Activated CD4-positive, alpha-beta T cell treated with anti-CD3 and anti-CD28 coated beads for 36 hours (primary cell): ENCODE data around the gene ARF6. TPM values are rescaled to one million over a fixed set of nuclear protein-coding genes. Genes with fewer than 3 reads are reported as not detected.

Experiments
- ATAC-seq: fragments of 200-7000 bp; cut with Tn5 transposase; one replicate; pipeline ENCODE4 v1.10.0; 2021; ENCODE audit warnings: mild to moderate bottlenecking, moderate library complexity
- CTCF ChIA-PET: fragments of 350-600 bp; sonication (Branson Sonifier 250); formaldehyde crosslinking; loops from one replicate; lab custom pipeline; 2021; ENCODE audit warnings: antibody characterized with exemption; lab: Charles Lee
- POLR2A ChIA-PET: fragments of 350-600 bp; sonication (Branson Sonifier 250); formaldehyde crosslinking; loops from one replicate; lab custom pipeline; 2021; ENCODE audit warnings: antibody characterized with exemption, inconsistent platforms; lab: Charles Lee
- DNase-seq: peaks from one replicate; pipeline ENCODE4 v3.0.0-alpha.2; 2020
- H3K27ac Mint-ChIP-seq: one replicate; pipeline ENCODE4 v1.8.0; 2021; ENCODE audit warnings: mixed read lengths
- H3K27me3 Mint-ChIP-seq: one replicate; pipeline ENCODE4 v1.8.0; 2021; ENCODE audit warnings: mixed read lengths
- H3K36me3 Mint-ChIP-seq: one replicate; pipeline ENCODE4 v1.8.0; 2021; ENCODE audit warnings: low read depth, mixed read lengths
- H3K4me1 Mint-ChIP-seq: one replicate; pipeline ENCODE4 v1.8.0; 2021; ENCODE audit warnings: mixed read lengths
- H3K4me3 Mint-ChIP-seq: one replicate; pipeline ENCODE4 v1.8.0; 2021; ENCODE audit warnings: mild to moderate bottlenecking, moderate library complexity, mixed read lengths
- H3K9me3 Mint-ChIP-seq: one replicate; pipeline ENCODE4 v1.8.0; 2021; ENCODE audit warnings: low read depth, mixed read lengths
- intact Hi-C, 2 experiments: fragments of 100-400 bp; cut with DNase I in 1 of 2; cut with micrococcal nuclease in 1 of 2; formaldehyde crosslinking; loops; one replicate each; pipeline versions ENCODE4 v1.14.2 to v1.15.1; 2022 to 2024; cut with DNase I, micrococcal nuclease
- total RNA-seq, 2 experiments: library from RNA; stranded (reverse); gene quantifications; one replicate each; pipeline ENCODE4 v1.2.3, GENCODE V29; 2021

ARF6 gene
- 100 to 1,000 TPM; 172 to 181 TPM for total RNA-seq

DNA sequence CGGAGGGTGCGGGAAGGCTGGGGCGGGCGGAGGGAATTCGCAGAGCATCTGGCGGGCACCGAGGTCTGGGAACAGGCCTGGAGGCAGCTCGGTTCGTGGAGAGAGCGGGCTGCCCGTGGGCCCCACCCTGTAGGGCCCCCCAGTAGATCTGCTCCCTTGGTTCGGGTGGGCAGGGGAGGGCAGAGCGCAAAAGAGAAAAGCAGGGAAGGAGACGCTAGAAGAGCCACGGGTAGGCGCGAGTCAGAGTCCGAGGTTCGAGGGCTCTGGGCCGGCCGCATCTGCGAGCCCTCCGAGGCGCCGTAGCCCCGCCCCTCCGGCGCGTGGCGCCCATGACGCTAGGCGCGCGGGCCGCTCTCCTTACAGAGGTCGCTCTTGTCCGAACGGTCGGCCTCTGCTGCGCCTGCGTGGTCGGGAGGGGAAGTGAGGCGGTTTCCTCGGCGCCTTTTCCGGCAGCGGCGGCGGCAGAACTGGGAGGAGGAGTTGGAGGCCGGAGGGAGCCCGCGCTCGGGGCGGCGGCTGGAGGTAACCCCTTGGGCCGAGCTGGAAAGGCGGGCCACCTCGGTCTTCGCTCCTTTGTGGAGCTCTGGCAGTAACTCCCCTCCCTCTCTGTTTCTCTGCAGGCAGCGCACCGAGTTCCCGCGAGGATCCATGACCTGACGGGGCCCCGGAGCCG, at the start of gene ARF6:
TSS of gene ARF6 (plus strand) at position 447 of the 673 bp plus-strand sequence. CDS start 655 bp downstream, outside the sequence.
- ChIA-PET CTCF (interaction anchor here (0.6 to 3.3 kb wide), 12 partner anchors 12 to 212 kb away, joined by 3 to 19 read pairs (median 3); partner anchors contain the start of gene NEMF), POLR2A (interaction anchor here (0.7 to 1.5 kb wide), 7 partner anchors 25 to 189 kb away, joined by 3 to 9 read pairs (median 5); no protein-coding TSS in a partner anchor)
- no peaks in the 10 kb centered on the region for H3K9me3 Mint-ChIP-seq
- H3K4me1 Mint-ChIP-seq = peaks cover 16% of the 10 kb centered on the region
- peaks cover 53% of the 10 kb centered on the region for H3K36me3 Mint-ChIP-seq
- no peaks in the 10 kb centered on the region for H3K27me3 Mint-ChIP-seq
- intact Hi-C loops = loop anchor here (1.0 to 5.0 kb wide), 12 partner anchors 13 to 420 kb away; partner anchors contain the start of genes MGAT2 (in 2 of the 2), RPL36AL (in 2 of the 2), DMAC2L (in 1 of the 2) and KLHDC2 (in 1 of the 2)
- peak within 1 kb of the TSS; percentile 98 for H3K27ac Mint-ChIP-seq
- H3K4me3 Mint-ChIP-seq = peak within 1 kb of the TSS; percentile 91
- peak; percentile 98 for DNase-seq
- ATAC-seq = peak; percentile 76

- ChIA-PET CTCF (interaction anchor here (0.8 to 6.4 kb wide), 6 partner anchors 14 to 279 kb away, joined by 3 to 158 read pairs (median 3); no protein-coding TSS in a partner anchor), POLR2A (interaction anchor here (0.5 to 0.6 kb wide), 2 partner anchors 117 to 231 kb away, joined by 4 read pairs; no protein-coding TSS in a partner anchor)
- Mint-ChIP-seq H3K4me3 (no peak overlapping the region), H3K4me1 (peaks cover 39% of the 10 kb centered on the region), H3K27me3 (no peaks in the 10 kb centered on the region), H3K27ac (peak overlapping the region; percentile 27), H3K36me3 (peaks cover 36% of the 10 kb centered on the region), H3K9me3 (no peaks in the 10 kb centered on the region)
- DNase-seq = no peak
- intact Hi-C loops = no loop called here
- no peak for ATAC-seq
These were observed 43.6 kb upstream of the ARF6 start for GRCh38 chr14:49849213-49849847.

DNA sequence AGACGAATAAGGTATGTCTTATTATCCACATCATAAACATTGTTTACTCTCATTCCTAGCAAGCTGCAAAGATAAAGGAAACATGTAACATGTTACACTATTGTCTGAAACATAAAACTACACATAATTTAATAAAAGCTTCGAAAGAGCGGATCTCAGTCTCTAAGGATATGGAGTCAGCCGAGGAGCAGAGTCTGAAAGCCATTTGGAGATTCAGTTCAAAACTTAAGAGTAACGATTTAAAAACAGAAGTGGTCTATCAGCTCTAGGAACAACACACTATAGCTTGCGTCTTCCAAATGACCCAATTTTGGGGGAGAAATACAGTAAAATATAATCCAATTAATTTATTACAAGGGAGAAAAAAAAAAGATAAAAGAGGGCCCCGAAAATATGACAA, 41.1 kb upstream of the ARF6 start:
- no peak for ATAC-seq
- Mint-ChIP-seq H3K9me3 (no peaks in the 10 kb centered on the region), H3K4me3 (peak overlapping the region; percentile 97), H3K4me1 (peaks cover 38% of the 10 kb centered on the region), H3K27me3 (no peaks in the 10 kb centered on the region), H3K36me3 (peaks cover 22% of the 10 kb centered on the region), H3K27ac (peak overlapping the region; percentile 98)
- POLR2A ChIA-PET = interaction anchor here (0.6 to 2.1 kb wide), 18 partner anchors 10 to 712 kb away, joined by 3 to 30 read pairs (median 5); partner anchors contain the start of genes DMAC2L, DNAAF2, KLHDC2 and L2HGDH
- CTCF ChIA-PET = interaction anchor here (0.5 to 6.4 kb wide), 46 partner anchors 8 to 469 kb away, joined by 3 to 158 read pairs (median 4); partner anchors contain the start of genes KLHDC2, MGAT2 and RPL36AL
- intact Hi-C loops = loop anchor here (1.0 to 5.0 kb wide), 8 partner anchors 85 to 680 kb away; partner anchors contain the start of genes DMAC2L (in 1 of the 2), DNAAF2 (in 1 of the 2), KLHDC2 (in 1 of the 2) and L2HGDH (in 1 of the 2)
- DNase-seq = no peak

DNA sequence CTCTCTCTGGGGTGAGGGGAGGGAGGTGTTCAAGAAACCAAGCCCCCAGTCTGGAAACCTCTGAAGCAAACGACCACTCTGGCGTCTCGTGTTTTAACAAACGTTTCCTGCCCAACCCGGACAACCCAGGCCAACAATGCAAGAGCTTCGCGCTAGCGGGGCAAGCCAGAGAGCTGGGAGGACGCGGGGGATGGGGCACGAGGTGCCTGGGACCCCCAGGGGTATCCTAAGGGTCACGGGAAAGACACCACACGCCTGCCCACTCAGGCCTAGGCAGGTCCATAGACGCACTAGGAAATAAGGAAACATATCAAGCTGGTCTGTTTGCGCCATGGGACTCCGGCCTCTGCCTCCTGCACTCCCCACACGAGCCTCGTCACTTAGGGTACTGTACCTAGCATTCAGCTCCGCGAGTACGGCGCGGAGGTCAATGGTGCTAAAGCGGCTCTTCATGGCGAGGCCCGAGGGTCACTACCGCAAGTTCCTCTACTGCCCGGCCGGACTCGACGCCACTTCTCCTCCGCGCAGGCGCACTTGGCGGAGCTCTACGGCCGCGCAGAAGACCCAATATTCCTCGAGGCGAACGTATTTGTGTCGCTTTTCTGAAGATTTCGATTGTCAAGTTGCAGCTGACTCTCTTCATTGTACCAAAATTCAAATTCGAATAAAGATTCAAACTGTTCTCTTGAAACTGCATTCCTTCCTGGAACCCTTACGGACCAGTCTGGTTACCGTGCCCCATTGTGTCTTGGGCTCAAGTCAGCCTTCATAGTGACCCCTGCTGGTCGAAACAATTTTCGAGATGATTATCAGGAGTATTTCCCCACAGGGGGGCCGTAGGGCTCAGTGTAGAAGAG, 40.4 kb upstream of the ARF6 start, which contains the start of gene NEMF:
TSS of gene NEMF (minus strand) at position 488 of the 857 bp plus-strand sequence. CDS start at position 453, 35 bp downstream.
- ATAC-seq (peak; percentile 79), DNase-seq (peak; percentile 86)
- ChIA-PET CTCF (interaction anchor here (0.5 to 6.4 kb wide), 60 partner anchors 9 to 475 kb away, joined by 3 to 158 read pairs (median 4); partner anchors contain the start of genes ARF6, KLHDC2, MGAT2 and POLE2), POLR2A (interaction anchor here (0.5 to 2.1 kb wide), 21 partner anchors 9 to 712 kb away, joined by 3 to 30 read pairs (median 5); partner anchors contain the start of genes DMAC2L, DNAAF2, KLHDC2 and L2HGDH)
- intact Hi-C loops = loop anchor here (1.0 to 5.0 kb wide), 12 partner anchors 10 to 680 kb away; partner anchors contain the start of genes MAP4K5 (in 2 of the 2), DMAC2L (in 1 of the 2), DNAAF2 (in 1 of the 2) and KLHDC2 (in 1 of the 2)
- H3K4me3 Mint-ChIP-seq = peak within 1 kb of the TSS; percentile 97
- H3K9me3 Mint-ChIP-seq = no peaks in the 10 kb centered on the region
- H3K36me3 Mint-ChIP-seq = peaks cover 22% of the 10 kb centered on the region
- no peaks in the 10 kb centered on the region for H3K27me3 Mint-ChIP-seq
- H3K4me1 Mint-ChIP-seq = peaks cover 39% of the 10 kb centered on the region
- peak within 1 kb of the TSS; percentile 98 for H3K27ac Mint-ChIP-seq

DNA sequence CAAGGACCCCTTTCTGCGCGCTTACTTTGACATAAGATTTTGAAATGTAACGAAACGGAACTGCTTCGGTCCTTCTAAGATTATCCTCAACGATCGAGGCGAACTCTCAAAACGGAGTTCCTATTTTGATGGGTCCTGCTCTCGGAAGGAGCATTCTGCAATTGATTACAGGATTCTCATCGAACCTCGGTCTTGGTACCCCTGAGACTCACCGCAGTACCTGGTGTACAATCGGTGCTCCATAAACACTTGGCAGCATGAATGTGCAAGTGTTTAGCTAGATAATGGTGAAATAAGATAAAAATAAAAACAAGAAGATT, 39.8 kb upstream of the ARF6 start:
- POLR2A ChIA-PET = interaction anchor here (0.6 to 2.1 kb wide), 6 partner anchors 9 to 621 kb away, joined by 3 to 30 read pairs (median 6); partner anchors contain the start of genes DNAAF2 and KLHDC2
- ATAC-seq = peak; percentile 8
- Mint-ChIP-seq H3K27ac (peak overlapping the region; percentile 98), H3K4me3 (peak overlapping the region; percentile 97), H3K4me1 (peaks cover 42% of the 10 kb centered on the region), H3K36me3 (peaks cover 20% of the 10 kb centered on the region), H3K9me3 (no peaks in the 10 kb centered on the region), H3K27me3 (no peaks in the 10 kb centered on the region)
- CTCF ChIA-PET = interaction anchor here (0.7 to 6.4 kb wide), 34 partner anchors 10 to 475 kb away, joined by 3 to 158 read pairs (median 4); partner anchors contain the start of genes ARF6, KLHDC2, MGAT2 and RPL36AL
- DNase-seq = no peak
- intact Hi-C loops = loop anchor here (1.0 to 5.0 kb wide), 10 partner anchors 9 to 679 kb away; partner anchors contain the start of genes MAP4K5 (in 2 of the 2), DMAC2L (in 1 of the 2), DNAAF2 (in 1 of the 2) and KLHDC2 (in 1 of the 2)

- peak overlapping the region; percentile 97 for H3K4me3 Mint-ChIP-seq
- POLR2A ChIA-PET = interaction anchor here (0.6 to 1.0 kb wide), 2 partner anchors 15 to 620 kb away, joined by 3 read pairs; no protein-coding TSS in a partner anchor
These were observed 39.1 kb upstream of the ARF6 start for GRCh38 chr14:49853572-49854375.

GRCh38 chr14:49857427-49858003, 35.4 kb upstream of the ARF6 start:
- DNase-seq (no peak), ATAC-seq (no peak)
- Mint-ChIP-seq H3K4me1 (peaks cover 32% of the 10 kb centered on the region), H3K36me3 (no peaks in the 10 kb centered on the region), H3K27ac (peak overlapping the region; percentile 65), H3K27me3 (no peaks in the 10 kb centered on the region), H3K9me3 (no peaks in the 10 kb centered on the region), H3K4me3 (no peak overlapping the region)
- ChIA-PET POLR2A (no interaction called here), CTCF (interaction anchor here (0.9 to 9.8 kb wide), 7 partner anchors 8 to 257 kb away, joined by 3 to 80 read pairs (median 4); no protein-coding TSS in a partner anchor)
- intact Hi-C loops = no loop called here

More at GRCh38 chr14:49853572-49854375, 39.1 kb upstream of the ARF6 start:
- CTCF ChIA-PET = interaction anchor here (0.6 to 6.4 kb wide), 20 partner anchors 9 to 474 kb away, joined by 3 to 158 read pairs (median 4); partner anchors contain the start of genes MGAT2 and RPL36AL
- peak; percentile 66 for ATAC-seq
- H3K27ac Mint-ChIP-seq = peak overlapping the region; percentile 98
- DNase-seq = peak; percentile 84
- H3K36me3 Mint-ChIP-seq = peaks cover 20% of the 10 kb centered on the region
- peaks cover 47% of the 10 kb centered on the region for H3K4me1 Mint-ChIP-seq
- H3K27me3 Mint-ChIP-seq = no peaks in the 10 kb centered on the region
- intact Hi-C loops = loop anchor here (1.0 to 5.0 kb wide), 10 partner anchors 9 to 679 kb away; partner anchors contain the start of genes MAP4K5 (in 2 of the 2), DMAC2L (in 1 of the 2), DNAAF2 (in 1 of the 2) and KLHDC2 (in 1 of the 2)
- H3K9me3 Mint-ChIP-seq = no peaks in the 10 kb centered on the region

GRCh38 chr14:49858383-49858782, 34.5 kb upstream of the ARF6 start:
- DNase-seq = peak; percentile 36

More at GRCh38 chr14:49858383-49858782, 34.5 kb upstream of the ARF6 start:
- H3K36me3 Mint-ChIP-seq = peaks cover 2% of the 10 kb centered on the region
- ChIA-PET CTCF (interaction anchor here (0.7 to 9.8 kb wide), 9 partner anchors 8 to 1371 kb away, joined by 3 to 80 read pairs (median 4); partner anchors contain the start of gene DNAAF2), POLR2A (interaction anchor here (0.5 to 1.0 kb wide), 5 partner anchors 10 to 447 kb away, joined by 3 to 8 read pairs (median 3); no protein-coding TSS in a partner anchor)
- no peaks in the 10 kb centered on the region for H3K9me3 Mint-ChIP-seq
- no peak overlapping the region for H3K27ac Mint-ChIP-seq
- H3K27me3 Mint-ChIP-seq = no peaks in the 10 kb centered on the region
- intact Hi-C loops = no loop called here
- ATAC-seq = peak; percentile 28
- H3K4me3 Mint-ChIP-seq = no peak overlapping the region
- H3K4me1 Mint-ChIP-seq = peaks cover 28% of the 10 kb centered on the region
